Stimulated activated CD8-positive, alpha-beta memory T cell treated with anti-CD3 and anti-CD28 coated beads, Interleukin-4, amount 100 ng/mL, for 1 hour (primary cell): ENCODE measurements around the gene PRX.

ENCODE experiments used
- DNase-seq, 2 donors: peaks; one replicate each; pipeline ENCODE4 v3.0.0-alpha.2; 2020; ENCODE audit warnings: low read depth in 2 of 2, low spot score in 1 of 2

The PRX gene

DNA sequence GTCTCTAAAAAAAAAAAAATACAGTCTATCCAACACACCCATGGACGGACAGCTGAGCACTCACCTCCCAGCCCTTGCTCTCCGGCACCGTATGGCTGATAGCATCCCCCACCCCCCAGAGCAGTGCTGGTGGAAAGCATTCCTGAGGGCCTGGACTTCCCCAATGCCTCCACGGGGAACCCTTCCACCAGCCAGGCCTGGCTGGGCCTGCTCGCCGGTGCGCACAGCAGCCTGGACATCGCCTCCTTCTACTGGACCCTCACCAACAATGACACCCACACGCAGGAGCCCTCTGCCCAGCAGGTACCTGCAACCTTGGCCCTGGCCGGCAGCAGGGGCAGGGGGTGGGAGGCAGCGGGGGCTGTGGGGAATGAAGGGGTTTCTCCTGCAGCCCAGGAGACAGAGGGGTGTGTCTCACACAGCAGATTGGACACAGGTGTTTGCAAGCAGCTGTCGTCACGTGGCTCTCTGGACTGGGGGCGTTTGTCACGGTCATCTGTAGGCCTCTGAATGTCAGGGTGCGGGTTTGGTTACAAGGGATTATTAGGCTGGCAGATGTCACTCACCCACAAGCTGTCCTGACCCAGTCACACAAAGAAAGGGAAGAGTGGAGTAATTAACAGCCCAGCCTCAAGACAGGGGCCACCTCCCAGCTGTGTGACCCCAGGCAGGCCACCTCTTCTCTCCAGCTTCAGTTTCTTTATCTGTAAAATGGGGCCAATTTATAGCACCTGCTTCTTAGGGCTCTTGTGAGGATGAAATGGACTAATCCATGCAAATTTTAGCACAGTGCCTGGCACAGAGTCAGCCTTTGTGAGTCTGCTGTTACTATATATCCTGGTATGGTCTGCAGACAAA is 45.4 kb downstream of the PRX start:
- DNase-seq: no peak

DNA sequence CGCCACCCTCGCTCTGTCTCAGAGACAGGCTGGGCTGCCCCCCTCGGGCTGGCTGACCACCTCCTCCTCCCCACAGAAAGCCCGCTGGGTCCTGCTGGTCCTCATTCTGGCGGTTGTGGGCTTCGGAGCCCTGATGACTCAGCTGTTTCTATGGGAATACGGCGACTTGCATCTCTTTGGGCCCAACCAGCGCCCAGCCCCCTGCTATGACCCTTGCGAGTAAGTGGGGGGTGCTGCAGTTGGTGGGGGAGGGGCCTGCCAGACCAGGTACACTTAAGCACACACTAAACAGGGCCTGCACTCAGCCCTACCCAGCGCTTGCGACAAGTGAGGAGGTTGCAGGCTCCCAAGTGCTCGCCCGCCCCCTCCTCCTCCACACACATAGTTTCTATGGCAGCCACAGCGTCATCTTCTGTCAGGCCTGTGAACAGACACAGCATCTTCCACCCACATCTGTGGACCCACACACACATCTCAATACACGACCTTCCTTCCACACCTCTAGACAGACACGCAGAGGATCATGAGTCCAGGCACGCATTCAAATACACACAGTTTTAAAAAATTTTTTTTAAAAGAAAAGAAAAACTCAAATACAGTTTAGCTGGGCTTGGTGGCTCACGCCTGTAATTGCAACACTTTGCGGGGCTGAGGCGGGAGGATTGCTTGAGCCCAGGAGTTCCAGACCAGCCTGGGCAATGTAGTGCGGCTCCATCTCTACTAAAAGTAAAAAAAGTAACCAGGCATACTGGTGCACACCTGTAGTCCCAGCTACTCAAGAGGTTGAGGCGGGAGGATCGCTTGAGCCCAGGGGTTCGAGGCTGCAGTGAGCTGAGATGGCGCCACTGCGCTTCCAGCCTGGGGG is 46.2 kb downstream of the PRX start:
- no peak for DNase-seq

DNA sequence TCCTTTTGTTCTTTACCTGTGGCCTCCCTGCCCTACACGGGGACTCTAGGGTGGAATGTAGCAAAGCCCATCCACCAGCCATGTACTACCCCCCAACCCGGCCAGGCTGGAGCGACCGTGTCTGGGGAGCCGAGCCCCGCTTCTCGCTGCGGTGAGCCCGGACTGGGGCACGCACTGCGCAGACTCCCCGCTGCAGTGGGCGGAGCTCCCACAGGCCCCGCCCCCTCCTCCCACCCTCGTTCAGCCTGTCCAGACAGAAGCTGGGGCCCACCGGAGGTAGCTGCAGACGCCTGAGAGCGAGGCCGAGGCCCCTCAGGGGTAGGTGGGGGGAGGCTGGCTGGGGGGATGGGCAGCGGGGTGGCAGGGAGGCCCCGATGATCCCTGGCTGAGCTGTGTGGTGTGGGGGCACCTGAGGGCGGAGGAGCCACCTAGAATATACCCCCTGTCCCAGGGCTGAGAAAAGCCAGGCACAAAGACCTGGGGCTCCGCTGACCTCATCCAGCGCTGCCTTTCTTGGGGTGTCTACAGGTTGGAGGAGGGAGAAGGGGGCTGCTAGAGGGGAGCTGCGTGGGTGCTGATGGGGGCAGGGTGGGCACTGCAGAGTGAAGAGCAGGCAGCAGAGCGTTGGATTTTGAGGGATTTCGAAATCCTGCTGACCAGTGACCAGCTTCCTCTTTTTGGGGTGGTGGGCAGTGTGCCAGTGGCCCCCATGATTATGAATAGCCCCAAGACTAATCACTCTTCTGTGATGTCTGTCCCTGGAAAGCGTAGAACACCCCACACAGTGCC is 47.4 kb downstream of the PRX start:
- no peak for DNase-seq

DNA sequence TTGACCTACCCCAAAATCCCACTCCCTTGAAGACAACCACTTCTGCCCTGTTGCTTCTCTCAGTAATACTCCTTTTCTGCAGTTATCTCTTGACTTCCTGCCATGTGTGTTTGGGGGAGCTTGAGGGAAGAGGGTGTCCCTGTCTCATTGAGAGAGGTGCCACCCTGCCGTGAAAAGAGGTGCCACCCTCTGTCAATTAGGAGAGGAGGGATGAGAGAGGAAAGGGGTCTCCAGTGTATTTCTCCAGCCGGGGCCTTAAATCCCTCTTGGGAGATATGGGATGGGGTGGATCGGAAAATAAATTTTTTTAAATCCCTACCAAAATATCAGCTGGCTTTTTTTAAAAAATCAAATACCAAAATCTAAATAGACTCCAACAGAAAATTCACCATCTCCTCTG is 48.2 kb downstream of the PRX start:
- DNase-seq: no peak

DNA sequence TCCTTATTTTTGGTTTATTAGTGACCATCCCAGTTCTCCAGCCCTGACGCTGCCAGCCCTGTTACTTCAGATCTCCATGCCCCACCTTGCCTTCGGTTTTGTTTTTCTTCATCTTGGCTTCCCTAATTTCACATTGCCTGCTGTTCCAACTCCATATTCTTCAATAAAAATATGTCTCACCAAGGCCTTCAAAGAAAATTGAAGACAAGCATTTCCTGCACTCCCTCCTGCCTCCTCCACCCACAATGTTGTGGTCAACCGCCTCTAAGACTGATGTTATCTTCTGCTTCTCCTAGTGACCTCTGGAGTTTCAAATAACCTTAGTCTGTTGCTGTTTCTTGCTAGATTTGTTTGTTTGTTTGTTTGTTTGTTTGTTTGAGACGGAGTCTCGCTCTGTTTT is 50.1 kb downstream of the PRX start:
- no peak for DNase-seq

DNA sequence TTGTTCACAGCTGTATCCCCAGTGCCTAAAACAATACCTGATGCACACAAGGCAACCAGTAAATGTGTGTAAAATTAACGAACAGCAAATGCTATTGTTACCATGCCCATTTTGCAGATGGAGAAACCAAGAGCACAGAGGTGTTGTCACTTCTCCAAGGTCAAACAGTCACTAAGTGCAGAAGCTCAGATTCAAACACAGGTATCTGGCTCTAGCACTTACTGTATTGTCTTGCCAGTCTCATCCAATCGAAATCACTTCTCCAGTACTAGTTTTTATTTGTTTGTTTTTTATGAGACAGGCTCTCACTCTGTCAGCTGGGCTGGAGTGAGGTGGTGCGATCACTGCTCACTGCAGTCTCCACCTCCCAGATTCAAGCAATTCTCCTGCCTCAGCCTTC is 51.0 kb downstream of the PRX start:
- DNase-seq: no peak

DNA sequence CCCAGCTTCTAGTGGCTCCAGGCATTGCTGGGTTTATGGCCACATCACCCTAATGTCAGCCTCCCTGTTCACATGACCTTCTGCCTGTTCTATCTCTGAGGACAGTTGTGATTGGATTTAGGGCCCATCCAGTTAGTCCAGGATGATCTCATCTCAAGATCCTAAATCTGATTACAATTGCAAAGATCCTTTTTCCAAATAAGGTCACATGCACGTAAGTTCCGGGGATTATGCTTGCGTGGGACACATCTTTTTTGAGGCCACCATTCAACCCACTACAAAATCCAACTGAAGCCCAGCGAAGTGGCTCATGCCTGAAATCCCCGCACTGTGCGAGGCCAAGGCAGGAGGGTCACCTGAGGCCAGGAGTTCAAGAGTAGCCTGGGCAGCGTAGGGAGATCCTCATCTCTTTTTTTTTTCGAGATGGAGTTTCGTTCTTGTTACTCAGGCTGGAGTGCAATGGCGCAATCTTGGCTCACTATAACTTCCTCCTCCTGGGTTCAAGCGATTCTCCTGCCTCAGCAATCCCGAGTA is 52.4 kb downstream of the PRX start:
- DNase-seq: no peak

DNA sequence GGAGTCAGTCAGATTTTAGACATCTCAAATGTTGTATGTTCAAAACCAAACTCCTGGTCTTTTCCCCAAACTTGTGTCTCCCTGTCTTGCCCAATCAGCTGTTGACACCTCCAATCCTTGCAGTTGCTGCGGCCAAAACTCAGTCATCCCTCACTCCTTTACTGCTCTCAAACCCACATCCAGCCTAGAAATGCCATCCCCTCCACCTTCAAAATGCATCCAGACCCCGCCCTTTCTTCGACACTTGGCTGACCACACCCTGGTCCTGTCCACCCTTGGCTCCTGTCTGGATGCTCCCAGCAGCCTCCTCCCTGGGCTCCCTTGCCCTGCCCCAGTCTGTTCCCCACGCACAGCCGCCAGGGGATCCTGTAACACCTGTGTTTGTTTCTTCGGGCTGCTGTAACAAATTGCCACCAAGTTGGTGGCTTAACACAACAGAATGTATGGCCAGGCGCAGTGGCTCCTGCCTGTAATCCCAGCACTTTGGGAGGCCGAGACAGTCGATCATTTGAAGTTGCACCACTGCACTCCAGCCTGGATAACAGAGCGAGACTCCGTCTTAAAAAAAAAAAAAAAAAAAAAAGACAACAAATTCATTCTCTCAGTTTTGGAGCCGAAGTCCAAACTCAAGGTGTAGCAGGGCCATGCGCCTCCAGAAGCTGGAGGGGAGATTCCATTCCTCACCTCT is 53.0 kb downstream of the PRX start:
- no peak for DNase-seq

DNA sequence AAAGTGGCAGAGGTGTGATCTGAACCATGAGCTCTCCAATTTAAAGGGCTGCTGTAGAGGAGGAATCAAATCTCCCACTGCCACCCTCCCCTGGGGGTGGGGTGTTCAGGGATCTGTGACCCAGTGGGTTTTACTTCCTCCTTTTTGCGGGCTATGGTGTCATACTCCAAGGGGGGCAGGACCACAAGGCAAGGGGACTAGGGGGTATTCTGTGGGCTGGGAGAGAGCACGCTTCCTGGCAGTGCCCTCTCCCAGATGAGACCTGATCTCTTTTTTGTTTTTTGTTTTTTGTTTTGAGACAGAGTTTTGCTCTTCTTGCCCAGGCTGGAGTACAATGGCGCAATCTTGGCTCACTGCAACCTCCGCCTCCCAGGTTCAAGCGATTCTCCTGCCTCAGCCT is 54.4 kb downstream of the PRX start:
- no peak for DNase-seq

DNA sequence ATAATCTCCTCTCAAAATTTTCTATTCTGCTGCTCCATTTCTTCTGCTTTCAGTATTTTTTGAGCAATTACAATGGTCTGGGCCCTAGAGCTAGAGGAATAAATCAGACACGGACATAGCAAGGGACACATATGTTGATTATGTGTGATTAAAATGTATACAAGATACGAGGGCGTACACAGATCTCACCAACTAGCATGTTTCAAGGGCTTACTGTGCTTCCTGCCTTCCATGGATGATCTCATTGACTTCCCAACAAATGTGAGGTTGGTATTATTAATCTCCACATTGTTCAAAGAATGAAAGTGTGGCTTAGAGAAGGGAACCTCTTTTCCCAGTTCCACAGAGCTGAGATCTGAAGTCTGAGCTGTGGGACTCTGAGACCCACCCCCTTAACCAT is 55.5 kb downstream of the PRX start:
- no peak for DNase-seq

DNA sequence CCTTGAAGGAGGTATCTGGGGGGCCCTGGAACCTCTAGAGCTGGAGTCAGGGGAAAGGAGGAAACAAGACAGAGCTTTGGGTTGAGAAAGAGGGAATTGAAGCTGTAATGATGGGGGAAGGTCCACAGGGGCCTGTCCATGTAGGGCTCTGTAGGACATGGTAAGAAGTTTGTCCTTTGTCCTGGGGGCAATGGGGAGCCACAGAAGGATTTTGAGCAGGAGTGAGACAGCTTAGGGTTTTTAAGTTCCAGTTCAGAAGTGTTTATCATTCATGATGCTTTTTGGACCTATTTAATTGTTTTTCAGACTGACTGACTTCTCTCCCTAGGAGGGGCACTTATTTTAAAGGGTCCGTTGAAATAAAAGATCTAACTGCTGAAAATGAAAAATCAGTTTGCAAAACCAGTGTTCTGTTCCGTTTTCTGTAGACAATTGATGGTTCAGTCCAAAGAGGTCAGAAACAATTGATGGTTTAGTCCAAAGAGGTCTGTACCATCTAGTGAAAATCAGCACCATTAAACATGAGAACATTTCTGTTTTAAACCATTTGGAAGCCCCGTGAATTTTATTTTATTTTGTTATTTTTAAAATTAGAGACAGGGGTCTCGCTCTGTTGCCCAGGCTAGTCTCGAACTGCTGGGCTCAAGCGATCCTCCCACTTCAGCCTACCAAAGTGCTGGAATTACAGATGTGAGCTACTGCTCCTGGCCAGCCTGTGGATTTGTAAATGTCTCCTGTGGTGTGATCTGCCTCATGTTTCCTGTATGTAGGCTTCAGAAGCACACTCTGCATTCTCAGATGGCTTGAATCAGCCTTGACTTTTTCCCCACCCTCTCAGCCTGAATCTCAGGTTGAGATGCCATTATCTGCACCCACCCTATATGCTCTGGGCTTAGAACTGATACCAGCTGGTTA is 56.2 kb downstream of the PRX start:
- DNase-seq: no peak

DNA sequence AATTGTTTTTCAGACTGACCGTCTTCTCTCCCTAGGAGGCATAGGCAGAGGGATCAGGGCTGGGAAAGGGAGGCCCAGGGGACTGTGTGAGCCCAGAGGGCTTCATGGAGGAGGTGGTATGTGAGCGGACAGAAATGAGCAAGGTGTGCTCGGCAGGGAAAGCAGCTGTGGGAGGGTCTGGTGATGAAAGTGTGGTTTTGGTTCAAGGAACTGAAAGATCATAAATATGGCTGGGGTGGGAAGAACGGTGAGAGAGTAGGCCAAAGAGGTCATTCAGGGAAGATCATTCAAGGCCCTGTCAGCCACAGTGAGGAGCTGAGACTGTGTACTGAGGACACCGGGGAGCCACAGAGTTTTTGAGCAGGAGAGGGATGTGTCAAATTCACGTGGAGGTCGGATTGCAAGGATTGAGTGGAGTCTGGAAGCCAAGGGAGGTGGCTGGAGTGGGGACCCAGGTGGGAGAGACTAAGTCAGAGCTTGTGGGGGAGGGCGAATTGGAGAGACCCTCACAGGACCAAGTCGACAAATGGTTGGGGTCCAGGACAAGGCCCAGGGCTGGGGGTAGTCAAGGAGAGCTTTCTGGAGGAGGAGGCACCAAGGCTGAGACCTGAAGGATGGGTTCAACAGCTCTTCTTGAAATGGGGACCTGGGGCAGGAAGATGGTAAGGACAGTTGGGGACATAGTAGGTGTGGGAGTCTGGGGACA is 57.0 kb downstream of the PRX start:
- no peak for DNase-seq

DNA sequence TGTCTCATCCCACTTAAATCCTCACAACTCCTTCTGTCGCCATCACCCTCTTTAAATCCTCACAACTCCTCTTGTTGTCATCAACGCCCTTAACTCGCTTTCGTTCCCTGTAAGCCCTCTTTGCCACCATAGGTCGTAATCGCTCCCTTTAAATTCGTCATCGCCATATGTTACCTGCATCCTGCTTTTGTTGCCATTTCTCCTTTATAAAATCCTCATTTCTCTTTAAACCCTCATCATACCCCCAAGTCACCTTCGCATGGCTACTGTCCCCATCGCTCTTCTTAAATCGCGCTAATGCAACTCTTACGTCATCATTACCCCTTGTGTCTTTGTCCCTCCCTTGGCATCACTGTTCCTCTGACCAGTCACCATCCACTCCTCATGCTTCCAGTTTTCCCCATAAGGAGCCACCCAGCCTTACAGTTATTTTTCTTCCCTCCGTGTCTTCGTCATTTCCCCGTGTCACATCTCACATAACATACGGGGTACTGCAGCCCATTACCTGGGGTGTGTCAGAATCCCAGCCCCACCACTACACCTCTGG is 64.1 kb downstream of the PRX start:
- DNase-seq: no peak

DNA sequence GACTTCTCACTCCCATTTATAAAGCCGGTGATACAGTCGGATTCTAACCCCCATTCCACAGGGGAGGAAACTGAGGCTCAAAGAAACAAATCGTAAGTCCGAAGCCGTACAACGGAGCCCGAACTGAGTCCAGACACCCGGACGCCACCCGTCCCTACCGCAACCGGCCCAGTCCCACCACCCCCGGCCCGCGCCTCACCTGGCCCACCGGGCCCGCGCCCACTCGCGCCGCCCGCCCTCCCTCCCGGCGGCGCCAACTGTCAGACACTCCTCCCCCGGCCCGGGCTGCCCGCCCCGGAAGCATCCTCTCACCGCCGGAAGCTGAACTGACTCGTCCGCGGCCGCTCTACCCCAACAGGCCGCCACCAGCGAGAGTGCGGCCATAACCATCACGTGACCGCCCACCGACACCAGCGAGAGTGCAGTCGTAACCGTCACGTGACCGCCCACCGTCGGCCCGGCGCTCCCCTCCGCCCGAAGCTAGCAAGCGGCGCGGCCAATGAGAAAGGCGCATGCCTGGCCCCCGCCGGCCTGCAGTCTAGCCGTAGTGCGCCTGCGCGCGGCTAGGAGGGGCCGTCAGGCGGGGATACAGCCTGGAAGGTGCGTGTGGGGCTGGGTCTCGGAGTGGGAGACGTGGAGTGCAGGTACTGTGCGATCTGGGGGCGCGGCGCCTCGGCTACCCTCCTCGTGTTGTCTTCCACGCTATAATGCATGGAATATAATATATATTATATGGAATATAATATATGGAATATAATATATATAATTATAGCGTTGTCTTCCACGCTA is 64.9 kb downstream of the PRX start, which contains the start of the genes C19orf47 and PLD3:
C19orf47 (minus strand) TSS at position 273 of the 789 bp plus-strand sequence. CDS start 6,540 bp downstream, outside the sequence.
PLD3 (plus strand) TSS at position 571 of the 789 bp plus-strand sequence. CDS start 17,789 bp downstream, outside the sequence.
- DNase-seq: peak; percentile 93 to 97

DNA sequence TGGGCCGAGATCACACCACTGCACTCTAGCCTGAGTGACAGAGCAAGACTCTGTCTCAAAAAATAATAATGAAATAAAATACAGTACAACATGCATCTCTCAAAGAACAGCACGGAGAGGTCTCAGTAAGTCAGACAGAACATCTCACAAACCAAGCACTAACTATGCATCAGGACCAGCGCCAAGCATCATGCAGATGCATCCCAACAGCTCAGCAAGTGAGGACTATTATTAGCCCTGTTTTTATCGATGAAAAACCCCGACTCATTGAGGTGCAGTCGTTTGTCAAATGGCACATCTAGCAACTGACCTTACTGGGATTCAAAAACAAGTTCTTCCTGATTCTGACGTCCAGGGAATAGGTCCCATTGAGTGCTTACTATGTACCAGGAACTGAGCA is 68.8 kb downstream of the PRX start:
- DNase-seq: no peak
